Measurements from ENCODE around the gene TUBB2B. TPM values are rescaled to one million over a fixed set of nuclear protein-coding genes. Genes with fewer than 3 reads are reported as not detected.

Gene TUBB2B
- polyA plus RNA-seq (ENCODE audit: low read depth in 6 of 6), result under 1 TPM in 3 of 6 donors, not detected in 3; 0.15 to 0.83 (median 0.36) TPM

- H3K4me1 Mint-ChIP-seq, result peaks cover 42 to 55% (median 48%) of the 10 kb centered on the region in 3 donors
Measured at GRCh38 chr6:3227363-3228045, at the start of gene TUBB2B. TSS of gene TUBB2B (minus strand) at chr6:3227653. CDS start at chr6:3227543, 110 bp downstream.

GRCh38 chr6:3277251-3277650 lies 49.8 kb upstream of the TUBB2B start:
- Mint-ChIP-seq H3K4me1 (peaks cover 0 to 8% (median 7%) of the 10 kb centered on the region in 3 donors), H3K27me3 (no peaks in the 10 kb centered on the region), H3K4me3 (no peak overlapping the region), H3K27ac (no peak overlapping the region), H3K36me3 (no peaks in the 10 kb centered on the region), H3K9me3 (no peaks in the 10 kb centered on the region)
- no peak for DNase-seq
- no peak for ATAC-seq (ENCODE audit: low read depth in 2 of 2)

More at GRCh38 chr6:3227363-3228045, at the start of gene TUBB2B:
- Mint-ChIP-seq H3K36me3 (peaks cover 0 to 8% of the 10 kb centered on the region in 2 donors), H3K27ac (peak within 1 kb of the TSS in 2 of 6 donors; percentile 54 to 64), H3K4me3 (peak within 1 kb of the TSS; percentile 80 to 90 (median 85)), H3K9me3 (peaks cover 0 to 3% (median 0%) of the 10 kb centered on the region in 7 donors), H3K27me3 (peaks cover 48 to 82% (median 73%) of the 10 kb centered on the region in 3 donors)
- DNase-seq (no peak), ATAC-seq (ENCODE audit: low read depth in 2 of 2) (peak; percentile 9 to 13)

- Mint-ChIP-seq H3K27me3 (no peaks in the 10 kb centered on the region), H3K4me1 (peaks cover 0 to 13% (median 8%) of the 10 kb centered on the region in 3 donors), H3K36me3 (peaks cover 0 to 6% of the 10 kb centered on the region in 2 donors), H3K27ac (no peak overlapping the region), H3K4me3 (no peak overlapping the region), H3K9me3 (no peaks in the 10 kb centered on the region)
- DNase-seq (no peak), ATAC-seq (ENCODE audit: low read depth in 2 of 2) (no peak)
Measured at GRCh38 chr6:3276174-3277167, 49.0 kb upstream of the TUBB2B start.

- H3K27ac Mint-ChIP-seq, result peak overlapping the region in 2 of 6 donors; percentile 15 to 47
- H3K36me3 Mint-ChIP-seq, result peaks cover 6 to 11% of the 10 kb centered on the region in 2 donors
- ATAC-seq (ENCODE audit: low read depth in 2 of 2) (no peak), DNase-seq (no peak)
- peaks cover 6 to 19% (median 6%) of the 10 kb centered on the region in 3 donors for H3K4me1 Mint-ChIP-seq
- no peak overlapping the region for H3K4me3 Mint-ChIP-seq
- no peaks in the 10 kb centered on the region for H3K27me3 Mint-ChIP-seq
- H3K9me3 Mint-ChIP-seq, result no peaks in the 10 kb centered on the region
Measured at GRCh38 chr6:3273707-3274521, 46.5 kb upstream of the TUBB2B start.

GRCh38 chr6:3272911-3273547 lies 45.6 kb upstream of the TUBB2B start:
- Mint-ChIP-seq H3K4me1 (peaks cover 6 to 19% (median 8%) of the 10 kb centered on the region in 3 donors), H3K9me3 (no peaks in the 10 kb centered on the region), H3K27ac (no peak overlapping the region), H3K27me3 (no peaks in the 10 kb centered on the region), H3K4me3 (no peak overlapping the region), H3K36me3 (peaks cover 7 to 12% of the 10 kb centered on the region in 2 donors)
- DNase-seq (no peak), ATAC-seq (ENCODE audit: low read depth in 2 of 2) (no peak)

- no peak overlapping the region for H3K4me3 Mint-ChIP-seq
- peak overlapping the region in 2 of 6 donors; percentile 16 to 60 for H3K27ac Mint-ChIP-seq
- H3K4me1 Mint-ChIP-seq, result peaks cover 7 to 19% (median 12%) of the 10 kb centered on the region in 3 donors
Measured at GRCh38 chr6:3271756-3272155, 44.3 kb upstream of the TUBB2B start.

GRCh38 chr6:3270258-3270657 lies 42.8 kb upstream of the TUBB2B start:
- H3K36me3 Mint-ChIP-seq, result peaks cover 12 to 13% of the 10 kb centered on the region in 2 donors

More at GRCh38 chr6:3271756-3272155, 44.3 kb upstream of the TUBB2B start:
- H3K36me3 Mint-ChIP-seq, result peaks cover 12 to 13% of the 10 kb centered on the region in 2 donors
- H3K27me3 Mint-ChIP-seq, result no peaks in the 10 kb centered on the region
- no peak for DNase-seq
- ATAC-seq (ENCODE audit: low read depth in 2 of 2), result no peak
- H3K9me3 Mint-ChIP-seq, result no peaks in the 10 kb centered on the region

GRCh38 chr6:3269281-3269975 lies 42.0 kb upstream of the TUBB2B start:
- ATAC-seq (ENCODE audit: low read depth in 2 of 2) (no peak), DNase-seq (no peak)
- H3K27ac Mint-ChIP-seq, result peak overlapping the region in 1 of 6 donors; percentile 63
- no peak overlapping the region for H3K4me3 Mint-ChIP-seq
- H3K4me1 Mint-ChIP-seq, result peaks cover 6 to 25% (median 21%) of the 10 kb centered on the region in 3 donors
- no peaks in the 10 kb centered on the region for H3K27me3 Mint-ChIP-seq
- H3K36me3 Mint-ChIP-seq, result peaks cover 12 to 13% of the 10 kb centered on the region in 2 donors
- no peaks in the 10 kb centered on the region for H3K9me3 Mint-ChIP-seq

More at GRCh38 chr6:3270258-3270657, 42.8 kb upstream of the TUBB2B start:
- H3K4me1 Mint-ChIP-seq, result peaks cover 3 to 25% (median 13%) of the 10 kb centered on the region in 3 donors
- DNase-seq, result no peak
- no peak for ATAC-seq (ENCODE audit: low read depth in 2 of 2)
- H3K27ac Mint-ChIP-seq, result no peak overlapping the region
- H3K9me3 Mint-ChIP-seq, result no peaks in the 10 kb centered on the region
- no peak overlapping the region for H3K4me3 Mint-ChIP-seq
- H3K27me3 Mint-ChIP-seq, result no peaks in the 10 kb centered on the region

- Mint-ChIP-seq H3K4me1 (peaks cover 7 to 24% (median 19%) of the 10 kb centered on the region in 3 donors), H3K9me3 (no peaks in the 10 kb centered on the region), H3K4me3 (no peak overlapping the region), H3K27me3 (no peaks in the 10 kb centered on the region), H3K27ac (peak overlapping the region in 1 of 6 donors; percentile 12), H3K36me3 (peaks cover 12 to 13% of the 10 kb centered on the region in 2 donors)
- DNase-seq (no peak), ATAC-seq (ENCODE audit: low read depth in 2 of 2) (no peak)
Measured at GRCh38 chr6:3268680-3269079, 41.2 kb upstream of the TUBB2B start.

GRCh38 chr6:3267162-3267561 lies 39.7 kb upstream of the TUBB2B start:
- no peaks in the 10 kb centered on the region for H3K9me3 Mint-ChIP-seq
- H3K36me3 Mint-ChIP-seq, result peaks cover 12 to 13% of the 10 kb centered on the region in 2 donors
- H3K27me3 Mint-ChIP-seq, result no peaks in the 10 kb centered on the region
- no peak overlapping the region for H3K27ac Mint-ChIP-seq
- DNase-seq, result no peak
- no peak overlapping the region for H3K4me3 Mint-ChIP-seq
- peaks cover 19 to 32% (median 31%) of the 10 kb centered on the region in 3 donors for H3K4me1 Mint-ChIP-seq
- ATAC-seq (ENCODE audit: low read depth in 2 of 2), result no peak

- Mint-ChIP-seq H3K4me1 (peaks cover 28 to 40% (median 36%) of the 10 kb centered on the region in 3 donors), H3K27ac (no peak overlapping the region), H3K36me3 (peaks cover 6 to 12% of the 10 kb centered on the region in 2 donors), H3K27me3 (no peaks in the 10 kb centered on the region), H3K4me3 (no peak overlapping the region), H3K9me3 (no peaks in the 10 kb centered on the region)
- no peak for DNase-seq
- ATAC-seq (ENCODE audit: low read depth in 2 of 2), result no peak
Measured at GRCh38 chr6:3266170-3266569, 38.7 kb upstream of the TUBB2B start.

GRCh38 chr6:3265671-3266070 lies 38.2 kb upstream of the TUBB2B start:
- Mint-ChIP-seq H3K9me3 (no peaks in the 10 kb centered on the region), H3K27me3 (no peaks in the 10 kb centered on the region), H3K36me3 (peaks cover 6 to 12% of the 10 kb centered on the region in 2 donors), H3K27ac (no peak overlapping the region), H3K4me1 (peaks cover 33 to 45% (median 36%) of the 10 kb centered on the region in 3 donors), H3K4me3 (no peak overlapping the region)
- ATAC-seq (ENCODE audit: low read depth in 2 of 2), result no peak
- DNase-seq, result no peak
